Left renal cortex interstitium (tissue), 4 donors: ENCODE measurements around the gene CDH24. TPM values are rescaled to one million over a fixed set of nuclear protein-coding genes. Genes with fewer than 3 reads are reported as not detected.

Experiments used
- DNase-seq, 4 donors: peaks; one replicate each; pipeline ENCODE4 v3.0.0-alpha.2; 2013; ENCODE audit warnings: low read depth in 4 of 4, low spot score in 2 of 4, missing footprints in 1 of 4
- polyA plus RNA-seq, 4 donors: library from polyadenylated mRNA; unstranded; fragments of 120-200 nt; gene quantifications; one replicate each; pipeline ENCODE4 v1.2.1, GENCODE V29; 2013; ENCODE audit not compliant: insufficient read length in 4 of 4

Gene CDH24
- polyA plus RNA-seq, 4 donors = 13.1 to 46.0 (median 27.1) TPM

GRCh38 chr14:23000860-23001259 lies 56.5 kb downstream of the CDH24 start:
- no peak for DNase-seq

DNA sequence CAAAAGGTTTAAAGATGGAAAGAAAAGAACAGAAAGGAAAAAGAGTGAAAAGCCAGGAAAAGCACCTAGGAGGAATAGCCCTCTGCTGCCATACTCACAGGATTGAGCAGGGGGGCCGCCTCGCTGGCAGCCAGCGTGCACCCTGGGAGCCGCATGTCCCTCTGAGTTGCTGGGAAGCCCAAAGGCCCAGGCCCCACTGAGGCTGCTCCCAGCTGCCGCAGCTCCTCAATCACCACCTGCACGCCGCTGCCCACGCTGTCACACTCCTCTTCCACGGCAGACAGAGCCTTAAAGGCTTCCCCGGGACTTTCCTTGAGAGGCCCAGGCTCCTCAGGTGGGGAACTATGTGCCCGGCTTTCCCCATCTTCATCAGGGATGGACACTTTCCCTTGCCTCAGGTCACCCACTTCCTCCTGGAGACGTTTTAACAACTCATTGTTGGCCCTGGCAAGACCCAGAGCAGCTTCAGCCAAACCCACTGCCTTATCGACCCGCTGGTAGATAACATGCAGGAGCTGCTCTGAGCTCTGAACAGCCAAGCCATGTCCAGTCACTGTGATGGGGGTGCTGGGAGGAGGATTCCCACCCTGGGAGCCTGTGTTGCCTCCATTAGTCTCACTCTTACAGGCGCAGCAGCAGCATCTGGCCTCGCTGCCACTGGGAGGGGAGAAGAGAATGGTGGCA lies 58.8 kb downstream of the CDH24 start:
- no peak for DNase-seq

DNA sequence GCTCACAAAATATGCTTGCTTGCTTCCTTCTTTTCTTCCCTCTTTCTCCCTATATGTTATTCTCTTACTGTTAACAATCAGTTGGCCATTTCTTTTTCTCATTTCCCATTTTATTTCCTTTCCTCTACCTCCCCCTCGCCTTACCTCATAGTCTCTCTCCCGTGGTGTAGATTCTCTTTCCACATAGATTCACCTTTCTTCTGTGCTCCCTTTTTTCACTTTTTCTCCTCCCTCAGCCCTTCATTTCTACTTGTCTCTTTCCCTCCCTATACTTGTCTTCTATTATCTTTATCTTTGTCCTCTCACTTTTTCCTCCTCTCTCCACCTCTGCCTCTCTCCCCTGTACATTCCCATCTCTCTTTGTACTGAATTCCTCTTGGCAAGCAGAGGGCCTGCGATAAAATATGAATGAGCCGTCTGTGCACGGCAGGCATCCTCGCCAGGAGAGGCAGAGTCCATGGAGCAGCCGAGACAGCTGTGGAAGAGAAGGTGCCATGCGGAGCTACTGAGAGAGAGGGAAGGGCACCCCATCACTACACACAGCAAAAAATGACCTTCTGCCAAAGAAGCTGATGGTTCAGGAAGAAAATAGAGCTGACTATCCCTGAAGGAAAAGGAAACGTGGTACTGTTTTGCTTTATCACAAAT lies 59.5 kb downstream of the CDH24 start:
- no peak for DNase-seq

Other genes starting within 250 kb of the CDH24 start
- 100 to 1,000 TPM in 1 of 4 donors, 10 to 100 TPM in 3; 77.6 to 141 (median 91.2) TPM for gene SLC7A7, start 242.1 kb downstream of the CDH24 start, polyA plus RNA-seq
- gene MRPL52, start 227.6 kb downstream of the CDH24 start, polyA plus RNA-seq = 100 to 1,000 TPM in 2 of 4 donors, 10 to 100 TPM in 2; 67.2 to 105 (median 97.4) TPM
- gene MMP14, start 220.9 kb downstream of the CDH24 start, polyA plus RNA-seq = 100 to 1,000 TPM; 127 to 186 (median 161) TPM
- gene LRP10, start 185.8 kb downstream of the CDH24 start, polyA plus RNA-seq = 100 to 1,000 TPM in 1 of 4 donors, 10 to 100 TPM in 3; 81.1 to 100 (median 87.9) TPM
- 1 to 10 TPM; 1.3 to 2.3 (median 1.9) TPM for gene REM2, start 174.3 kb downstream of the CDH24 start, polyA plus RNA-seq
- 100 to 1,000 TPM; 111 to 151 (median 129) TPM for gene RBM23, start 138.4 kb downstream of the CDH24 start, polyA plus RNA-seq
- gene PRMT5, start 128.1 kb downstream of the CDH24 start, polyA plus RNA-seq = 100 to 1,000 TPM; 149 to 160 (median 152) TPM
- gene HAUS4, start 100.4 kb downstream of the CDH24 start, polyA plus RNA-seq = 10 to 100 TPM; 57.6 to 67.2 (median 58.9) TPM
- 100 to 1,000 TPM in 2 of 4 donors, 10 to 100 TPM in 2; 75.1 to 106 (median 89.7) TPM for gene AJUBA, start 75.0 kb downstream of the CDH24 start, polyA plus RNA-seq
- gene C14orf93, start 47.4 kb downstream of the CDH24 start, polyA plus RNA-seq = 10 to 100 TPM; 18.8 to 25.3 (median 23.3) TPM
- 100 to 1,000 TPM; 204 to 277 (median 233) TPM for gene PSMB5, start 22.6 kb downstream of the CDH24 start, polyA plus RNA-seq
- gene PSMB11, start 15.3 kb downstream of the CDH24 start, polyA plus RNA-seq = not detected
- 100 to 1,000 TPM; 172 to 364 (median 273) TPM for gene ACIN1, start 37.6 kb upstream of the CDH24 start, polyA plus RNA-seq
- 10 to 100 TPM; 67.4 to 95.9 (median 73.9) TPM for gene C14orf119, start 38.0 kb upstream of the CDH24 start, polyA plus RNA-seq
- under 1 TPM in 2 of 4 donors, not detected in 2; 0.05 TPM for gene CIROP, start 47.5 kb upstream of the CDH24 start, polyA plus RNA-seq
- gene CEBPE, start 61.7 kb upstream of the CDH24 start, polyA plus RNA-seq = under 1 TPM in 3 of 4 donors, not detected in 1; 0.11 to 0.26 (median 0.14) TPM
- gene SLC7A8, start 126.1 kb upstream of the CDH24 start, polyA plus RNA-seq = 100 to 1,000 TPM in 2 of 4 donors, 10 to 100 TPM in 2; 80.6 to 108 (median 96.2) TPM
- 1 to 10 TPM in 3 of 4 donors, under 1 TPM in 1; 0.82 to 2.4 (median 1.9) TPM for gene RNF212B, start 180.4 kb upstream of the CDH24 start, polyA plus RNA-seq
- gene HOMEZ, start 228.6 kb upstream of the CDH24 start, polyA plus RNA-seq = 10 to 100 TPM; 22.6 to 28.8 (median 27.5) TPM
- 10 to 100 TPM; 15.6 to 42.2 (median 27.9) TPM for gene PPP1R3E, start 245.3 kb upstream of the CDH24 start, polyA plus RNA-seq
- gene BCL2L2, start 249.3 kb upstream of the CDH24 start, polyA plus RNA-seq = 10 to 100 TPM; 35.8 to 49.4 (median 42.8) TPM